CD4-positive, alpha-beta T cell treated with Interleukin-17A for 1 hour (primary cell): ENCODE measurements around the gene RRBP1.

Source experiments
- DNase-seq: peaks from one replicate; pipeline ENCODE4 v3.0.0-alpha.2; 2020

Gene RRBP1

DNA sequence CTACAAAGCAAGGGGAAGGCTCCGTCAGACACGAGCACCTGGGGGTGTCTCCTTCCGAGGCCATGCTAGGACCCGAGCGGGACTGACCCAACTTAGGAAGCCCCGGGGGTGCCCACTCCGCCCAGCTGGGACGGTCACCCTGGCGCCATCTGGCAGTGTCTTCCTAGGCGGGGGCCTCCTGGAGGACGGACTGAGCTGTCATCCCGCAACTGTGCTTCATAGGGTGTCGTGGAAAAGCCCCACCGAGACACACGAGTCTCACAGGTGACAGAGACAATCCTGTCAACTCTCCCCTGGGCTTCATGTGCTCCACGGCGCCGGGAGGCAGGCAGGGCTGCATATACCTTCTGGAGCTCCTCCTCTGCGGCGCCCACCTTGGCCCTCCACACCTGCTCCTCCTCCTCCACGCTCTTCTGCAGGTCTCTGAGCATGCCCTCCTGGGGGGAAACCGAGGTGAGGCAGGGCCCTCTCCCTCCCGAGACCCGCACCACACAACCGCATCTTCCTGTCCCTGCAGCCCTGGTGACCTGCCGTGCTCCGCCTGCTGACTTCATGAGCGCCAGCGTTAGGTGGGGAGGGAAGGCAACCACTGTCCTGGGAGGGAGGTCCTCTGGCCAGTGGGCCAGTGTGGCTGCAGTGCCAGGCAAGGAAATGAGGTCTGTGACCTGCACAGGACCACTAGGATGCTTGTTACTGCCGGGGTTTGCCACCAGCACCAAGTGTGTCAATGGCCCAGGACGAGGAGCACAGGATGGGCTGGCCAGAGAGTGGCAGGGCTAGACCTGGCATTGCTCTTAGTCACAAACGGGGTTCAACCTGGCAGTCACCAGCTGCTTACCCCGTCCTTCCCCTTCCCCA lies 61.4 kb downstream of the RRBP1 start:
- DNase-seq: no peak

DNA sequence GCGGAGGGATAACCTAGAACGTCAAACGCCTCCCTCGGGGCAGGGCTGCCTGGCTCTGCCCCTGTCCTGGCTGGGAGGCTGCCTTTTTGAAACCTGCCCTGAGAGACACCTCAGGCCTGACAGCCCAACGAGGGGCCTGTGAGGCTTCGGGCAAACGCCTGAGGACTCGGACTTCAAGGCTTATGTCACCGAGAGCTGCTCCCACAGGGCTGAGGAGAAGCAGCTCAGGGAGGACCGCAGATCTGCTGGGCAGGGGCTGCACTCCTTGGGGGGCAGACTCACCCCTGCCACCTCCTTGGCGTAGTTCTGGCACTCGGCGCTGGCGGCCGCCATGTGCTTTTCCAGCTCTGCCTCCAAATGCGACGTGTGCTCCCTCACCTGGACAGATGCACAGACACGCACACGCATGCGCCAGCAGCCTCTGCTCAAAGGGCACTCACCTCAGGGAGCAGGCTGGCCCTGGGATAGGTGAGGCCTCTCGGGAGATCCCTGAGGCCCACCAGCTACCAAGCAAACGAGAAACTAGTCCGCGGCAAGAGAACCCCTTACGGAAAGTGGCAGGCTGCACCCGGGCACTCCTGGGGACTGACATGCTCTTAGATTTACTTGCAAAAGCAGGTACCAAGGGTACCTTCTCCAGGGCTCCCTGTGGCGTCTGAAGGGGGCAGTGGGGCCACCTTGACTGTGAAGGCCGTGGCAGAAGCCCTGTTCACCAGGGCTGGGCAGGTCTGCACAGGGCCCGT lies 62.5 kb downstream of the RRBP1 start:
- no peak for DNase-seq

DNA sequence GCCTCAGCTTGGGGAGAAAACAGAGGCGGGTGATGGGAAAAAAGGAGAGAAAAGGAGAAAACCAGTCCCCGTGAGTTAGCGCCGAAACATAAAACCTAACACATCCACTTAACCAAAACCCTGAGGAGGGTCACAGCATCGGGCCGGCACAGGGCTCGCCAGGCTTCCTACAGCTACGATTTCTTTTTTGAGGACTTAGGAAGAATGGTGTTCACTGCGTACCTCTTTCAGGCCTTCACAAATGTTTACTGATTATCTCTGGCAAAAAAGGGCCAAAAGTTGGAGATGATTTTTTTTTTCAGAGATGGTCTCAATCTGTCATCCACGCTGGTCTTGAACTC lies 63.4 kb downstream of the RRBP1 start:
- DNase-seq: no peak

DNA sequence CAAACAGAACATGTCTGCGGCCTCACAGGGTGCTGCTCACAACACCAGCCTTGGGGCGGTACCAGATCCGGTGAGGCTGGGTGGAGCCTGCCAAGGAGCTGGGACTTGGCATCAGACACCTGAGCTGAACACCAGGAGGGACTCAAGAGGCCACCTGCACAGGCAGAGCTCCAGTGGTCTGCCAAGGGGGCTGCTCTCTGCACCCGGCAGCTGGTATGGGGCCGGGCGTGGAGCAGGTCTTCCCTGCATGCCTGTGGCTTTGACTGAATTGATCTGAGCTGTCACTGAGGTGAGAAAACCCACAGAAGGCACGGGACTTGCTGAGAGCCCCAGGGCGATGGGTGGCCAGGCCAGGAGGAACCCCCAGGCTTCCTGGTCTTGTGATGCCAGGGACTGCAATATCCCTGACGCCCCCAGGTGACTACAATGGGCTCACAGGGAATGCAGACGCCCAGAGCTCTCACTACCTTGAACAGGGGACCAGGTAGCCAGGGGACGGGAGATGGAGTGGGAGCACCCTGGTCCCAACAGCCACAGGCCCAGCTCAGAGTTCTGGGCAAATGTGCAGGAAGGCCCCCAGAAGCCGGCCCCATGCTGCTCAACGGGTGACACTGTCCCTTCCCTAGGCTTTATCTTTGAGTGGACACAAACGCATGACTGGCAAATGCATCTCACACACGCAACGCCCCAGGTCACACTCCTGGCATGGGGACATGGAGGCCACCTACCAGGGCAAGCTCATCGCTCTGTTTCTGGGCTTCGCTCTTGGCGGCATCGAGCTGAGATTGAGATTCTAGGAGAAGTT lies 64.0 kb downstream of the RRBP1 start:
- no peak for DNase-seq

DNA sequence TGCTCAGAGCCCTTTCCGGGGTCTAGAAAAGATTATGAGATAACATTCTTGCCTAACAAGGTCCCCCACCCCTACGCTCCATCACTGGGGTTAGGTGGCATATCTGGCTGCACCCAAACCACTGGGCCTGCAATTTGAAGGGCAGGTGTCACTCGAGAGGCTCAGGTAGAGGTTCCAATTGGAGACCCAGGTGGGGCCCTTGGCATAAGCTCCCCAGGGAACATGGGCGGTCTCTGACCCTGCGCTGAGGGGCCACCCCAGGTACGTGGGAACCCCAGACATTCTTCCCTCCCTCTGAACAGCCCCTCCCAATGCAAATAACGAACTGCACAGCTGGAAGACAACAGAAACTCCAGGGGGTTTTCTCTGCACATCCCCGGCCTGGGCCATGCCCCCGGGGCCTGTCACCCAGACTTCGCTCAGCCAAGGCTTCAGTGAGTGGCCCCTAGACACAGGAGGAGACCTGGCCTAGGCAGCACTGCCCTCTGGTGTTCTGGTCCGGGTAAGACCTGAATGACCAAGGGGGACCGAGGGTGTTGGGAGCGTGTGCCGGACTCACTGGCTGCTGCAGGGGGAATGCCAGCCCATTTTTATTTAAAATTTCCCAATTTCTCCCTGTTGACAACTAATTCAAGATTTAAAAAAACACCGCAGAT lies 64.7 kb downstream of the RRBP1 start:
- peak; percentile 55 for DNase-seq

DNA sequence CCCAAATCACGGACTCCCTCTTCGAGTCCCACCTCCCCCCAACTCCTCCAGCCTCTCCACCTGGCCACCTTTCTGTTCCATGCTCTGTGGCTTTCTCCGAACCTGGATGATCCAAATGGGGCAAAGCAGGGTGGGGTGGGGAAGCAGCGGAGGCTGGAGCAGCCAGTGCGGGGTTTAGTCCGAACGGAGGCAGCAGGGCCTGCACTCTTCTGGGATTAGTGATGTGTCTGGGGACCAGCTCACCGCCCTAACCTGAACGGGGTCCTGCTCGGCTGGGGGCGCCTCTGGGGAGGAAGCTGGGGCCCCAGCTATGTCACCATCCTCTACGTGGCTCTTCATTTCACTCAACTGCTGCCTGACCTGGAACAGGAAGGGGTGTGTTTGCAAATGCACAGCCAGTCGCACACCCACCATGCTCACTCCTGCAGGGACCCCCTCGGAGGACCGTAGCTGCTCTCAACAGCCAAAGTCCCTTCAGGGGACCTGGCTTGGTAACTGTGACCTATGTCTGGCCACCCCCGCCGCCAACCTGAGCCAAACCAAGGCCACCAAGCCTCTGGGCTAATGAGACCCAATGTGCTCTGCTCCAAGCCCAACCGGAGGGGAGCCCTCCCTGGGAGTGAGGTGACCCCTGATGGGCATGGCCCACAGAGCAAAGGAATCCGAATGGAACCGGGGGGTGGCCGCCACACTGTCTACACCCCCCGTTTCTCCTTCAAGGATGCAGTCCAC lies 65.4 kb downstream of the RRBP1 start:
- no peak for DNase-seq

DNA sequence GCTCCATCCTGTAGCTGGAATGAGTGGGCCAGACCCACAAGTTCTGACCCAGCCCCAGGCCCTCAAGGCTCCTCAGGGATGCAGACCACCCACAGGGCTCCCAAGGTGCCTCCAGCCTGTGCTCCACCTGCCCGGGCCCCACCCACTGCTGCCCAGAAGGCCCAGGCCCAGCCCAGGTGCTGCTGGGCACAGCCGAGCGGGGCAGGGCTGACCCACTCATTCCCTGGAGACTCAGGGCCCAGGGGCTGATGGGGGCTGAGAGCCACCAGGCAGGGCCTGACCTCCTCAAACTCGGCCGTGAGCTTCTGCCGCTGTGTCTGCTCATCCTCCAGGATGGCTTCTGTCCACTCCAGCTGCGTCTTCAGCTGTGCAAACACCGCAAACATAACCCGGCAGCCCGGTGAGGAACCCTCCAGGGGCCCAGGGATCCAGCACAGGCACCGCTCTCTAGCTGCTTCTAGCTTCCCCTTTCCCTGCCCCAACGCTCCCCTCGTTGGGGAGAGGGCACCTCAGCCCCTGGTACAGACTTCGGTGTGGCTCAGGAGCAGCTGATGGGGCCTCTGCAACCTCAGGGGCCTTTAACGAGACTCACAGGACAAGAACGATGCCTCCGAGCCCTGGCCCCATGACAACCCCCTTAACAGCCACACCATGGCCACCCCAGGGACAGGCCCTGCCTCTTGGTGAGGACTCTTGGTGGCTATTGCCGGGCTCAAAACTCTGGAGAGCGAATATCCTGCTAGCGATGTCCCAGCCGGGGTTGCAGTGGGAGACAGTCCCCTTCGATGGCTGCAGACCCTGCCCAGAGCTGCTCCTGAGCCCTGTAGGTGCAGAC lies 66.2 kb downstream of the RRBP1 start:
- no peak for DNase-seq

DNA sequence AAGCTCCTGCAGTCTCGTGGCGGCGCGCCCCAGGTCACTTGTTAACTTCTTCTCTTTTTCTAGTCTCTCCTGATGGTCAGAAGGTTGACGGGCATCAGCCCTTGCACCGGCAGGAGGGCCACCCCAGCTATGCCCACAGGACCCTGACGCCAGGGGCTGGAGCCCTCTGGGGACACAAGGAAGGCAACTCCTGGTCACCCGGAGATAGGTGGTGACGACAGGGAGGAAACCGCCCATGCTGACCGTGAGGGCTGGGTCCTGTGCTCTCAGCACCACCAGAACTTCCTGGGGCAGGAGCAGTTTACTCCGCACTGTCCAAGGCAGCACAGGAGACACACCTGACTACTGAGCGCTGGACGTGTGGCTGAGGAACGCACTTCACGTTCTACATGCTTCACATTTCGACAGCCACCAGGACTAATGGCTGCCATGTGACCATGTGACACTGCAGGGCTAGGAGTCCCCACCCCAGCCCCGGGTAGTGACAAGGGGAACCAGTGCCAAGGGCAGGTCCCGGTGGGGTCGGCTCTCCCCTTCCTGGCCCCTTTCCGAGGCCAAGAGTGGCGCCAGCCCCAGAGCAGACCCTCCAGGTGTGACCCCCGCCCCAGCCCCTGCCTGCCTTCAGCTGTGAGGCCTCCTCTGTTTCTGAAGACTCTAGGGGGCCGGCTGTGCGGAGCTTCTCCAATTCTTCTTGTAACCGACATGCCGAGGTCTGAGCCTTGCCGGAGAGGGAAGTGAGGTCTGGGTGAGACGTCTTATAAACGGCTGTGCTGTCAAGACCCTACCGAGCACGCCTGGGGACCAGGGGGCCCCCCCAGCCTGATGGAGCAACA lies 67.0 kb downstream of the RRBP1 start:
- peak; percentile 11 for DNase-seq

DNA sequence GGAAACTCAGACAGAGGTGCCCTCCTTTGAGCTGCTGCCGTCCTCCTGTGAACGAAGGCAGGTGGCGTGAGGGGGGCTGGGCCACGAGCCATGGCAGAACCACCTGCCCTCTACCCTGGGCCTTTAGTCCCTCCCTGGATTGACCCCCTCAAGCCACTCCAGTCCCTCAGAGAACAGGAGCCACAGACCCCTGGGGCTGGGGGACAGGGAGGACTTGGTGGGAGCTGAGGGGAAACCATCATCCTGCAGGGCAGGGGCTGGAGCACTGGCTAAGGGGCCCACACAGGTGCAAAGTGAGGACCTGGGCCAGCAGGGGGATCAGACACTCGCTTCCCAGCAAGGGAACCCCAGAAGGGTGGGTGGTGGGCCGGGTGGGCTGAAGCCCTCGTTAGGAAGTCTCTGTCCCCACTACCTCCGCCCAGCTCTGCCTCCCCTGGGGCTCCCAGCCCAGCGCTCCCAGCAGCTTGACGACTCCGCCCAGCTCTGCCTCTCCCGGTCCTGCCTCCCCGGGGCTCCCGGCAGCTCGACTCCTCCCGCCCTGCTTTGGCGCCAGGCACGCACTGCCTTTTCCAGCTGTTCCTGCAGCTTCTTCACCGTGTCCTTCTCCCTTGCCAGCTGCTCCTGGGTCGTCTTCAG lies 67.7 kb downstream of the RRBP1 start:
- no peak for DNase-seq

DNA sequence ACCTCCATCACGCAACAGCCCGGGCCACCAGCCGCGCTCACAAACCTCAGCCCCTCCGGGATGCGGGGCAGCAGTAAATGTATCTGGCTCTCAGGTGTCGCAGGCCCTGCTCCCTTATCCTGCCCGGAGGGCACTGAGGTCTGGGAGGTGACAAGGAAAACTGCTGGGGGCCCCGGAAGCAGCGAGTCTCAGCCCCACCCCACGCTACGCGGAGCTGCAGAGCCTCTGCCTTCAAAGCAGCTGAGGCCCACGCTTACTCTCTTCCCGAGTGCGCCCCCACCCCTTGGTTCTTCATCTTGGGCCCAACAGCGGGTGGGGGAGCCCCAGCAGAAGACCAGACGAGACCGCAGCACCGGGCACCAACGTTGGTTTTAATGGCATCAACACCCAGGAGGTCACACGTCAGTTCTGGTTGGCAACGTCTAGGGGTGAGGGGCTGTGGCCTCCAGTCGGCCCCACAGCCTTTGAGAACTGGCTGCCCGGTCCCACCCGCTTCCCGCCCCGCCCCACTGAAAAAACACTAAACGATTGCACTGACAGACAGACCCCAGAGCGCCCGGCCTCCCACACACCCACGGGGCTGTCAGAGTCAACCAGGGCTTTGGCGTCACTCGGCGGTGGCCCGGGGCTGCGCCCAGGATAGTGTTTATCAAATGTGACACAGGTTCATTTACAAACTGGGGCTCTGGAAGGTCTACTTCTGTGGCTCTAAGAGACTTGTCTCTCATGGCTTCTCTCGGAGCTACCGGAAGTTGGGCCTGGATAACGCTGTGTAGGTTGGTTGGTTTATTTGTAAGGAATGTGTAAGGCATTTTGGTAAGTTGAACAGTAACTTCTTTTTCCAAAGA lies 68.5 kb downstream of the RRBP1 start:
- DNase-seq: no peak

DNA sequence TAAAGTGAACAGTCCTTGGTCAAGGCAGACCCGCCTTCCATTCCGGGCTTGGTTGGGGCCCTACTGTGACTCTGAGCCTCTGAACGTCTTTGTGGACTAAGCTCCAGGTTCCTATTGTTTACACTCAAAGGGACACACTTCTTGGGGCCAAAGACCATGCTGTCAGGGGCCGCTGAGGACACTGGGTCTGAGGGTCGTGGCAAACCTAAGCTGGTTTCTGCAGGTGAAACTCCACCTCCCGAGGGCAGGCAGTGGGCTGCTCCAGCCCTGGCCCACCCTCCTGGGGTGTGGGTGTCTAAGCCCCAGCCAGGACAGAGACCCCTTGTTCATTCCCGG lies 69.1 kb downstream of the RRBP1 start:
- no peak for DNase-seq

DNA sequence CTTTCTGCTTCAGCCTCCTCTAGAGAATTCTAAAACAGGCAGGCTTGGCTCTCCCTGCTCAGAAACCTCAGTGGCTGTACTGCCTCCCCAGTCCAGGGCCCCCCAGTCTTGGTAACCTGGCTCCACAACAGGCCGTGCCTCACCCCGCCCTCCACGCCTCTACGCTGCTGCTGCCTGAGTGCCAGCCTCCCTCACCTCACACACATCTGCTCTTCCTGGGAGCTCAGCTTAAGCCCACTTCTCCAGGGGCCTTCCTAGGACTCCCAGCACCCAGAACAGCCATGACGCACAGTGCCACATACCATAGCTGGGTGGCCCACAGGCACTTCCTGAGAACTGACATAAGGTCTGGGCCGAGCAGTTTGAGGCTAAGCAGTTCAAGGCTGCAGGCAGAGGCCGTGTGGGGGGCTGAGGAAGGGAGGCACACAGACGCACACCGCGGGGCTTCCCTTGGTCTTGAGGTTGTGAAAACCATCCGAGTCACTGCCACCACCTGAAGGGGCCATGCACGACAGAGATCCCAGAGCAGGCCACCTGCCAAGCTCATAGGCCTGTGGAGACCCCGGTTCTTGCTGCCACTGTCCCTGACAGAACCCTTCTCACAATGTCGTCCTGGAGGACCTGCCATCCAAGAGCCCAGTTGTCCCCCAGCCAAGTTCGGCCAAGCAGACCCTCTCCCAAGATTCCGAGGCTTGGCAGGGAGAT lies 69.6 kb downstream of the RRBP1 start:
- peak; percentile 55 for DNase-seq

DNA sequence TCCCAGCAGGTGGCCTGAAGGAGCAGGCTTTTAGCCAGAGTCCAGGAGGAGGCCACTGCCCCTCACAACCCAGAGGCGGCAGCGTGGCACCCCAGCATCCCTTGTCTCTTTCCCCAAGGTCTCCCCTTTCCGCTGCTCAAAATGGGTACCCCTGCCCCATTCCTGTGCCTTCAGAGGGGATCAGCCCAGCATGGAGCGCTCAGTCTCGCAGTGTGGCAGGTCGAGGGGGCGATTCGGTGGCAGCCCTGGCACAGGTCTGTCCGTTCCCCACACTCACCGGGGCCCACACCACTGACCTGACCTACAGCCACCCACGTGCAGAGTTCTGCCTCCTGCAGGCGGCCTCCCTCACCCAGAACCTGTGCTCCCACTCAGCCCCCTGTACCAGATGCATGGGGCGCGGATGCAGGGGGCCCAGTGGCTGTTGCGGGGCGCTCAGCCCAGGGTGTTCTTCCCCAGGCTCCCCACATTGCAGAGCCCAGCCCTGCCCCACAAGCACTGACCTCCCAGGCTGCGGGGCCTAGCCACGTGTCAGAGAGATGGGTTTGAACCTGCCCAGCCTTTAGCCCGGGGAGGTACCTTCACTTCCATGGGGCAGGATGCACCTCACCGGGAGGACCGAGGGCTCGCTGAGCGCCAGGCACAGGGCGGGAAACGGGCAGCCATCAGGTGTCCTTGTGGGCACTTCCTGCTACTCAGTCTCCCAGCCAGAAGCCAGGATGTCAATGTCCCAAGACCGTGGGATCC lies 70.3 kb downstream of the RRBP1 start:
- no peak for DNase-seq

DNA sequence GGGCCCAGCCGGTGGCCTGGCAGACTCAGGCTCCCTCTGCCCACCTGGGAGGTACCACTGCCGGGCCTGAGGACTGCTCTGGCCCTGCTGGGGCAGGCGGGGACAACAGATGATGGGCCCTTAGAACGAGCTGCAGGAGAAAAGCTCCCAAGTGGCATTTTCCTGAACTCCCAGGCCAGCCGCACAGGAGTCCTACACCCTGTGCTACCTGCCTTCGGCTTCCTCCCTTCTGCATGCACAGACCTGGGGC lies 70.8 kb downstream of the RRBP1 start:
- DNase-seq: no peak

DNA sequence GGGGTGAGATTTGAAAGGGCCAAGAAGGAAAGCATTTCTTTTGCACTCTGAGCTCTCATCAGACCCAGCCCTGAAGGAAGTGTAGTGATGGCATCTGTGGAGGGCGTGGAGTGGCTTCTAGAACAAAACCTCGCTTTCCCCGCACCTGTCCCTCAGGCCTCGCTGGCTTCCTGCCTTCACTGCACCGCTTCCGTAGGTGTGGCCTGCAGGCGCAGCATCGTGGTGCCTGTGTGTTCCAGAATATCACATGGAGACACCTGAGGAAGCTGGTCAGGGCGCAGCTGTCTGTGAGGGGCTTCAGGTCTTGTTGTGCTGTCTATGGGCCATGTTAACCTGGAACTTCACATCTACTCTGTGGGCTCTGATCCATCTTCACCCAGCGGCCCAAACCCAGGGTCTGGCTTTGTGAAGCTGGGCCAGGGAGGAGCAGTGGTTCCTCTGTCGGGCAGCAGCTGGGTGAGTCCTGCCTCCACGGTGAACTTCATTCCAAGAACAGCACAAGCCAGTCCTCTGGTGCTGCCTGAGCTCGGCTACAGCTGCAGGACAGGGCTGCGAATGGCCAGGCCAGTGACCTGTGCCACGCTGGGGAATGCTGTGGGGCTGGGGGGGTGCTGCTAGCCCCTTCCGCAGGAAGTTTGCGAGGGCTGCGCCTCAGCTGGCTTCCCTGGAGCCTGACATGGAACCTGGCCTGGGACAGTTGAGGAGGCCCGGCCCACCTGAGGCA lies 71.3 kb downstream of the RRBP1 start:
- DNase-seq: peak; percentile 73

DNA sequence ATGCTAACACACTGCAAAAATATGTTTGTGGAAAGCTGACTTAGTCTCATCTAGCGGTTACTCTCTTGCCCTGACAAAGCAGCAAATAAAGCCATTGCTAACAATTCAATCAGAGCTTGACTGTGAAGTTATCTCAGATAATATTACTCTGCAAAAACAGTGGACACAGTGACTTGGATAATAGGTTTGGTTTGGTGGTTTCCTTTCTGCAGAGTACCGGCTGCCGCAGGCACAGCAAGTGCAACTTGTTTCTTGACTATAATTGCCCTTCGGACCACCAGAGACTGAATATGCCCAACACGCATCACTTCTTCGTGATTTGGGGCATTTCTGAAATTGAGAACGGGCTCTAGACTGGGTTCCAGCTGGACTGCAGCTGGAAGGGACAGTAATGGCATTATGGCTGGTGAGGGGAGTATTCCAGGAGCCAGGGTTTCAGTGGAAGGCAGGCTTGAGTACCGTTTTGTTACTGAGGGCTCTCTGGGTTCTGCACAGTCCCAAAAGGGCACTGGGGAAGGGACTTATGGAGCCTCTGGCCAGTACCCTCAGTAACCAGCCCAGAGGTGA lies 72.1 kb downstream of the RRBP1 start:
- no peak for DNase-seq
